Measurements from ENCODE around the gene CCRL2.

- TF ChIP-seq NR2F6 (CRISPR knock-in tag; IDR thresholded peaks at IDR 0.05), result no peak
- TF ChIP-seq JUND (IDR thresholded peaks at IDR 0.05; ENCODE audit: borderline replicate concordance, low read depth, low read length), result no peak
- TF ChIP-seq JUND (tag; IDR thresholded peaks at IDR 0.05; ENCODE audit: borderline replicate concordance, low read depth, low read length), result no peak
- no peak for TF ChIP-seq CTCF (IDR thresholded peaks at IDR 0.05 in 2 of 3, conservative IDR thresholded peaks at IDR 0.05 in 1 of 3; ENCODE audit: insufficient read depth in 2 of 3, low read depth in 1 of 3, low read length in 3 of 3)
- TF ChIP-seq, protein P1, sequence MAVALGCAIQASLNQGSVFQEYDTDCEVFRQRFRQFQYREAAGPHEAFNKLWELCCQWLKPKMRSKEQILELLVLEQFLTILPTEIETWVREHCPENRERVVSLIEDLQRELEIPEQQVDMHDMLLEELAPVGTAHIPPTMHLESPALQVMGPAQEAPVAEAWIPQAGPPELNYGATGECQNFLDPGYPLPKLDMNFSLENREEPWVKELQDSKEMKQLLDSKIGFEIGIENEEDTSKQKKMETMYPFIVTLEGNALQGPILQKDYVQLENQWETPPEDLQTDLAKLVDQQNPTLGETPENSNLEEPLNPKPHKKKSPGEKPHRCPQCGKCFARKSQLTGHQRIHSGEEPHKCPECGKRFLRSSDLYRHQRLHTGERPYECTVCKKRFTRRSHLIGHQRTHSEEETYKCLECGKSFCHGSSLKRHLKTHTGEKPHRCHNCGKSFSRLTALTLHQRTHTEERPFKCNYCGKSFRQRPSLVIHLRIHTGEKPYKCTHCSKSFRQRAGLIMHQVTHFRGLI (CRISPR knock-in tag; IDR thresholded peaks at IDR 0.05), result no peak
- no peak for TF ChIP-seq ATF7 (IDR thresholded peaks at IDR 0.05)
- no peak for TF ChIP-seq GABPA (tag; conservative IDR thresholded peaks at IDR 0.05; ENCODE audit: low read depth)
- TF ChIP-seq CBX2 (IDR thresholded peaks at IDR 0.05; ENCODE audit: insufficient read depth, low read length, poor library complexity, severe bottlenecking), result no peak
- TF ChIP-seq PHB (CRISPR knock-in tag; IDR thresholded peaks at IDR 0.05), result no peak
Observed at GRCh38 chr3:46447228-46447985, 40.3 kb downstream of the CCRL2 start.
